ENCODE data around the gene KCNT2. TPM values are rescaled to one million over a fixed set of nuclear protein-coding genes. Genes with fewer than 3 reads are reported as not detected.

Gene KCNT2
- total RNA-seq, 1 experiment from 2014 or later = not detected

DNA sequence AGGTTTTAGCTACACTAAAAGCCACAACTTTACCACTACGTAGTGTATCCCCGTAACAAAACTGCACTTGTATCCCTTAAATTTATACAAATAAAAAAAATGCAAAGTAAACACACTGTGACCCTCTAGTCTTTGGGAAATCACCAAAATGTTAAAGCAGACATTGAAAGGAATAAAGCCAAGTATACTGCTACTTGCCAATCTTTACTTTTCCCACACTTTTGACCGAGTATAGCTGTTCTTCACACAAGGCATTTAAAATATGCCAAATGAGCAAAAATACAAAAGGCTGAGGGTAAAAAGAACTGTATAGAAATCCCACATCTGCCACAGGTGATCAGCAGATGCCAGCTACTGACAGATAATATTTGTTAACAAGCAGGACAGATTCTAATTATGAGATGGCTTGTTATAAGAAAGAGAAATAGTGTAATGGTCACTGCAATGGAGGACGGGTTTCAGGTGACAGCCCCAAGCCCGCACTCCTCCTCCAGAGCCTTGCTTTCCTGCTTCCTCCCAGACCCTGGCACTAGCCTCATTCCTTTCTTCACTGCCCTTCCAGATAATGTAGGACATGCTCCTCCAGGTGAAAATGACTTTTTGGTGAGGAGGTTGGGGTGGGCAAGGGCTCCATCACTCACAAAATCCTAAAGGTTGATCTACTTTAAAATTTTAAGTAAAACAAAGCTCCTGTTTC lies 18.1 kb downstream of the KCNT2 start:
- Histone ChIP-seq H4K20me1 (ENCODE audit: insufficient read depth) (no peaks in the 10 kb centered on the region), H3K9ac (ENCODE audit: low read length) (no peak overlapping the region), H3K36me3 (ENCODE audit: control insufficient read depth in 1 of 2, insufficient read depth in 2 of 2, low read length in 2 of 2) (no peaks in the 10 kb centered on the region), H3K9me3 (ENCODE audit: control insufficient read depth in 1 of 2, insufficient read depth in 1 of 2, low read depth in 1 of 2, low read length in 2 of 2) (no peaks in the 10 kb centered on the region), H3K79me2 (ENCODE audit: insufficient read depth, low read length) (no peaks in the 10 kb centered on the region), H3K4me1 (ENCODE audit: control insufficient read depth in 1 of 2, insufficient read depth in 2 of 2, low read length in 2 of 2) (no peaks in the 10 kb centered on the region), H3K4me3 (replicated peaks in 1 of 2; ENCODE audit: low read depth in 1 of 2, low read length in 2 of 2) (no peak overlapping the region), H2AFZ (ENCODE audit: low read depth, low read length, poor library complexity, severe bottlenecking) (no peak overlapping the region), H3K27ac (ENCODE audit: low read depth, low read length) (no peak overlapping the region), H3K4me2 (ENCODE audit: low read length) (no peak overlapping the region), H3K27me3 (ENCODE audit: insufficient read depth, low read length) (no peaks in the 10 kb centered on the region), H3K9me2 (ENCODE audit: insufficient read depth) (no peaks in the 10 kb centered on the region)
- CTCF ChIA-PET = no interaction called here
- TF ChIP-seq, protein P1, sequence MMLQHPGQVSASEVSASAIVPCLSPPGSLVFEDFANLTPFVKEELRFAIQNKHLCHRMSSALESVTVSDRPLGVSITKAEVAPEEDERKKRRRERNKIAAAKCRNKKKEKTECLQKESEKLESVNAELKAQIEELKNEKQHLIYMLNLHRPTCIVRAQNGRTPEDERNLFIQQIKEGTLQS (IDR thresholded peaks at IDR 0.05) = no peak
- TF ChIP-seq, protein P2, sequence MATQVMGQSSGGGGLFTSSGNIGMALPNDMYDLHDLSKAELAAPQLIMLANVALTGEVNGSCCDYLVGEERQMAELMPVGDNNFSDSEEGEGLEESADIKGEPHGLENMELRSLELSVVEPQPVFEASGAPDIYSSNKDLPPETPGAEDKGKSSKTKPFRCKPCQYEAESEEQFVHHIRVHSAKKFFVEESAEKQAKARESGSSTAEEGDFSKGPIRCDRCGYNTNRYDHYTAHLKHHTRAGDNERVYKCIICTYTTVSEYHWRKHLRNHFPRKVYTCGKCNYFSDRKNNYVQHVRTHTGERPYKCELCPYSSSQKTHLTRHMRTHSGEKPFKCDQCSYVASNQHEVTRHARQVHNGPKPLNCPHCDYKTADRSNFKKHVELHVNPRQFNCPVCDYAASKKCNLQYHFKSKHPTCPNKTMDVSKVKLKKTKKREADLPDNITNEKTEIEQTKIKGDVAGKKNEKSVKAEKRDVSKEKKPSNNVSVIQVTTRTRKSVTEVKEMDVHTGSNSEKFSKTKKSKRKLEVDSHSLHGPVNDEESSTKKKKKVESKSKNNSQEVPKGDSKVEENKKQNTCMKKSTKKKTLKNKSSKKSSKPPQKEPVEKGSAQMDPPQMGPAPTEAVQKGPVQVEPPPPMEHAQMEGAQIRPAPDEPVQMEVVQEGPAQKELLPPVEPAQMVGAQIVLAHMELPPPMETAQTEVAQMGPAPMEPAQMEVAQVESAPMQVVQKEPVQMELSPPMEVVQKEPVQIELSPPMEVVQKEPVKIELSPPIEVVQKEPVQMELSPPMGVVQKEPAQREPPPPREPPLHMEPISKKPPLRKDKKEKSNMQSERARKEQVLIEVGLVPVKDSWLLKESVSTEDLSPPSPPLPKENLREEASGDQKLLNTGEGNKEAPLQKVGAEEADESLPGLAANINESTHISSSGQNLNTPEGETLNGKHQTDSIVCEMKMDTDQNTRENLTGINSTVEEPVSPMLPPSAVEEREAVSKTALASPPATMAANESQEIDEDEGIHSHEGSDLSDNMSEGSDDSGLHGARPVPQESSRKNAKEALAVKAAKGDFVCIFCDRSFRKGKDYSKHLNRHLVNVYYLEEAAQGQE (IDR thresholded peaks at IDR 0.05; ENCODE audit: low read depth) = no peak
- no peak for TF ChIP-seq POLR2AphosphoS5 (IDR thresholded peaks at IDR 0.05; ENCODE audit: low read depth, low read length)
- no peak for TF ChIP-seq TCF7L2 (IDR thresholded peaks at IDR 0.05; ENCODE audit: borderline replicate concordance, extremely low read depth, insufficient read depth, insufficient read length)
- no peak for TF ChIP-seq EGR1 (IDR thresholded peaks at IDR 0.05; ENCODE audit: low read depth)
- TF ChIP-seq CEBPB (IDR thresholded peaks at IDR 0.05; ENCODE audit: low read depth) = no peak
- TF ChIP-seq FOSL1 (IDR thresholded peaks at IDR 0.05; ENCODE audit: low read depth) = no peak
- no peak for TF ChIP-seq SRF (IDR thresholded peaks at IDR 0.05; ENCODE audit: low read depth)
- TF ChIP-seq MAX (IDR thresholded peaks at IDR 0.05) = no peak
- TF ChIP-seq YY1 (IDR thresholded peaks at IDR 0.05; ENCODE audit: extremely low read depth, insufficient replicate concordance, low read depth, low read length) = no peak
- no peak for TF ChIP-seq POLR2A (IDR thresholded peaks at IDR 0.05; ENCODE audit: borderline replicate concordance, extremely low read depth, insufficient read depth, insufficient read length)
- no peak for TF ChIP-seq EZH2 (IDR thresholded peaks at IDR 0.05)
- no peak for ATAC-seq
- no TSS peak for BruUV-seq (replicated peaks)
- no peak for DNase-seq (ENCODE audit: low read depth, low spot score)
- POLR2A ChIA-PET = no interaction called here
- intact Hi-C loops (cut with micrococcal nuclease) = no loop called here
- RAD21 ChIA-PET (ENCODE audit: low non-redundant PET in 1 of 2, low total read pairs in 2 of 2, uncharacterized antibody in 2 of 2, unreplicated experiment in 2 of 2) = no interaction called here

Data from HCT116 (cell line).